ENCODE results near the gene TOGARAM2.

GRCh38 chr2:29047083-29047845 lies 66.2 kb downstream of the TOGARAM2 start:
- TF ChIP-seq CTCF (conservative IDR thresholded peaks at IDR 0.05; ENCODE audit: low read depth in 2 of 2) (no peak), POLR2AphosphoS5 (IDR thresholded peaks at IDR 0.05; ENCODE audit: low read depth) (no peak), EZH2 (IDR thresholded peaks at IDR 0.05; ENCODE audit: low read depth, unreplicated experiment) (no peak), ETS1 (IDR thresholded peaks at IDR 0.05) (no peak), ZNF331 (CRISPR knock-in tag; IDR thresholded peaks at IDR 0.05; ENCODE audit: low read depth) (no peak), REST (IDR thresholded peaks at IDR 0.05; ENCODE audit: unreplicated experiment) (no peak), CREB1 (CRISPR knock-in tag; IDR thresholded peaks at IDR 0.05; ENCODE audit: low read depth) (no peak)

Data from GM23338 (cell line).